Dendritic cell treated with granulocyte-macrophage colony-stimulating factor and Interleukin-4, amounts not matched to agents 40 ng/mL and 50 ng/mL, for 4 days (primary cell): ENCODE data around the gene DCDC2.
"Not testable (repeated sequence)": the region's sequence is repeated elsewhere in the genome, so short reads cannot be mapped to it uniquely, and the experiment has no call there.

Source experiments
- H3K27ac Mint-ChIP-seq: one replicate; pipeline ENCODE4 v1.8.0; 2022; ENCODE audit warnings: mild to moderate bottlenecking, mixed read lengths
- H3K27me3 Mint-ChIP-seq: one replicate; pipeline ENCODE4 v1.8.0; 2022; ENCODE audit warnings: mild to moderate bottlenecking, mixed read lengths
- H3K36me3 Mint-ChIP-seq: one replicate; pipeline ENCODE4 v1.8.0; 2022; ENCODE audit warnings: low read depth, mixed read lengths
- H3K4me1 Mint-ChIP-seq: one replicate; pipeline ENCODE4 v1.8.0; 2022; ENCODE audit warnings: low read depth, mixed read lengths
- H3K4me3 Mint-ChIP-seq: one replicate; pipeline ENCODE4 v1.8.0; 2022; ENCODE audit warnings: mild to moderate bottlenecking, moderate library complexity, mixed read lengths
- H3K9me3 Mint-ChIP-seq: one replicate; pipeline ENCODE4 v1.8.0; 2022; ENCODE audit warnings: mixed read lengths
- intact Hi-C: fragments of 100-400 bp; cut with micrococcal nuclease; formaldehyde crosslinking; loops from one replicate; pipeline ENCODE4 v1.15.0; 2022

The DCDC2 gene

GRCh38 chr6:24226541-24226940, 131.3 kb downstream of the DCDC2 start:
- intact Hi-C loops = no loop called here
- Mint-ChIP-seq H3K27me3 (no peaks in the 10 kb centered on the region), H3K36me3 (no peaks in the 10 kb centered on the region), H3K27ac (no peak overlapping the region), H3K4me1 (peaks cover 24% of the 10 kb centered on the region), H3K9me3 (no peaks in the 10 kb centered on the region), H3K4me3 (no peak overlapping the region)

DNA sequence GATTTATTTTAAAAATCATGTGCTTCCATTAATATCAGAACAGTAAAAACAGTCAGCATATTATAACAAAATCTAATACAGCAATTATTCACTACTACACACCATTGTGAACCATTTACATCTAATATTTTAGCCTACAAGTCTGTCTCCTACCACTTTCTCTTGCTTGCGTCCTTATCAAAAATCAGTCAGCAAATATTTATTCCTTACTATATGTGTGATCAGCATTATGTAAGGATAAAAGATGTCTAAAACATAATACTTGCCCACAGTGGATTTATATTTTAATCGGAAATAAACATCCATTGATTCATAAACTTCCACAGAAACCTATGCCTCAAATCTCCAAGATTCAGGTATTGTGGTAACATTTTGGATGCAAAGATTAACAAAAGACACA, 132.0 kb downstream of the DCDC2 start:
- H3K9me3 Mint-ChIP-seq = peaks cover 2% of the 10 kb centered on the region

GRCh38 chr6:24223115-24223919, 134.5 kb downstream of the DCDC2 start:
- intact Hi-C loops = no loop called here
- peaks cover 9% of the 10 kb centered on the region for H3K9me3 Mint-ChIP-seq
- no peak overlapping the region for H3K4me3 Mint-ChIP-seq
- H3K36me3 Mint-ChIP-seq = no peaks in the 10 kb centered on the region
- H3K27me3 Mint-ChIP-seq = peaks cover 3% of the 10 kb centered on the region
- peaks cover 6% of the 10 kb centered on the region for H3K4me1 Mint-ChIP-seq
- no peak overlapping the region for H3K27ac Mint-ChIP-seq

More for the DNA sequence above, 132.0 kb downstream of the DCDC2 start:
- H3K4me1 Mint-ChIP-seq = peaks cover 24% of the 10 kb centered on the region
- no peak overlapping the region for H3K27ac Mint-ChIP-seq
- intact Hi-C loops = no loop called here
- H3K4me3 Mint-ChIP-seq = no peak overlapping the region
- no peaks in the 10 kb centered on the region for H3K36me3 Mint-ChIP-seq
- no peaks in the 10 kb centered on the region for H3K27me3 Mint-ChIP-seq

DNA sequence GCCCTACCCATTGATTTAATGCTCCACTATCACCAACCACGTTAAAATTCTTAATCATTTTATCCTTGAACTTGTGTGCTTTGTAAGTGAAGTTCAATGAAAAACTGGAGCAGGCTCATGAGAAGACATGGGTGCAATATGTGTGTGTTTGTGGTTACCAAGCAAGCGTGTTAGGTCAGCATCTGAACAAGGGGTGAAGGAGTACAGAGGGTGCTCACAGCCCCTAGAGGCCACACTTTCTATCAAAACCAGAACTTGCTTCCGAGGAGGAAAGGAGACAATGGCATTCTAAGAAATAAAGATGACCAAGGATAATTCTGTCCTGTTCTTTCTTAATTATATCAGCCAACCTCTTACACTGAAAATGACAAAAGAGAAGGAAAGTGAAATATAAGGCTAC, 138.2 kb downstream of the DCDC2 start:
- Mint-ChIP-seq H3K4me1 (no peaks in the 10 kb centered on the region), H3K27ac (no peak overlapping the region), H3K4me3 (no peak overlapping the region), H3K9me3 (peaks cover 9% of the 10 kb centered on the region), H3K27me3 (peaks cover 3% of the 10 kb centered on the region), H3K36me3 (no peaks in the 10 kb centered on the region)
- intact Hi-C loops = no loop called here

GRCh38 chr6:24214984-24215383, 142.9 kb downstream of the DCDC2 start:
- H3K4me3 Mint-ChIP-seq = no peak overlapping the region

DNA sequence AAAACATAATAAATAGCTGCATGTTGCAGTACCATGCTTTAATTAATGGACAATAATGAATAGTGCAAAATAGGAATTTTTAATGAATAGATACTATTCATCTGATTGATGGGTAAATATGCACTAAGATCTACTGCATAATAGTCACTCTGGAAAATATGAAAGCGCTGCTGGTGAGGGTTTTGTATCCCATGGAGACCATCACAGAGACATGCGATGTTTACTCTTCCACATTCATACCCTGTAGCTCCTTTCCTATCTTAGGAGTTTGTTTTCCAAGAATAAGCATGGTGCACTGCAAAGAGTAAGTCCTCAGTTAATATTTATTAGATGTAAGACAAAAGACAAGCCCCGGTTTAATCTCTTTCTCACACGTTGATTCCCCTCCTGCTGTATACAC, 150.4 kb downstream of the DCDC2 start:
- Mint-ChIP-seq H3K27ac (no peak overlapping the region), H3K9me3 (no peaks in the 10 kb centered on the region), H3K27me3 (no peaks in the 10 kb centered on the region)

More at GRCh38 chr6:24214984-24215383, 142.9 kb downstream of the DCDC2 start:
- Mint-ChIP-seq H3K4me1 (no peaks in the 10 kb centered on the region), H3K9me3 (no peaks in the 10 kb centered on the region), H3K27me3 (no peaks in the 10 kb centered on the region), H3K27ac (no peak overlapping the region), H3K36me3 (no peaks in the 10 kb centered on the region)
- intact Hi-C loops = no loop called here

GRCh38 chr6:24205020-24205492, 152.8 kb downstream of the DCDC2 start:
- H3K27ac Mint-ChIP-seq = no peak overlapping the region
- H3K4me1 Mint-ChIP-seq = no peaks in the 10 kb centered on the region
- H3K36me3 Mint-ChIP-seq = no peaks in the 10 kb centered on the region
- H3K4me3 Mint-ChIP-seq = no peak overlapping the region
- intact Hi-C loops = no loop called here
- peaks cover 4% of the 10 kb centered on the region for H3K27me3 Mint-ChIP-seq
- no peaks in the 10 kb centered on the region for H3K9me3 Mint-ChIP-seq

More for the DNA sequence above, 150.4 kb downstream of the DCDC2 start:
- intact Hi-C loops = no loop called here
- no peaks in the 10 kb centered on the region for H3K4me1 Mint-ChIP-seq
- no peaks in the 10 kb centered on the region for H3K36me3 Mint-ChIP-seq
- H3K4me3 Mint-ChIP-seq = no peak overlapping the region

DNA sequence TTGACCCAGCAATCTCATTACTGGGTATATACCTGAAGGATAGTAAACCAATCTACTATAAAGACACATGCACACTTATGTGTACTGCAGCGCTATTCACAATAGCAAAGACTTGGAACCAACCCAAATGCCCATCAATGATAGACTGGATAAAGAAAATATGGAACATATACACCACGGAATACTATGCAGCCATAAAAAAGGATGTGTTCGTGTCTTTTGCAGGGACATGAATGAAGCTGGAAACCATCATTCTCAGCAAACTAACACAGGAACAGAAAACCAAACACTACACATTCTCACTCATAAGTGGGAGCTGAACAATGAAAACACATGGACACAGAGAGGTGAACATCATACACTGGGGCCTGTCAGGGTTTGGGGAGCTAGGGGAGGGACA, 153.7 kb downstream of the DCDC2 start:
- H3K27me3 Mint-ChIP-seq, H3K27ac Mint-ChIP-seq, H3K9me3 Mint-ChIP-seq, H3K4me3 Mint-ChIP-seq, intact Hi-C loops, H3K4me1 Mint-ChIP-seq, H3K36me3 Mint-ChIP-seq: not testable (repeated sequence)

DNA sequence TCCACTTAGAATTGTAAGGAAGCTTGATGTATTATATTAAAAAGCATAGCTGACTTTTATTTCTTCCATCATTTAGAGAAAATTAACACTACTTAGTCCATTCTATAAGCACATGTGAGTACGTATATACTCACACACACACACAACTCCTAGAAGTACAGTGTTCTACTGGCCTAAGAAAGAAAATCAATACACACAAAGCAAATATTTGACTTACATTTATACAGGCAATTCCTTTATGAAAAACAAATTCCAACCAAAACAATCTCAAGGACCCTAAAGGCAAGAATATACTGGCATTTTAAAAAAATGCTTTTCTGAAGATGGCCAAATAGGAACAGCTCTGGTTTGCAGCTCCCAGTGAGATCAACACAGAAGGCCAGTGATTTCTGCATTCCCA, 160.0 kb downstream of the DCDC2 start:
- no peaks in the 10 kb centered on the region for H3K4me1 Mint-ChIP-seq
- H3K4me3 Mint-ChIP-seq = no peak overlapping the region
- peaks cover 6% of the 10 kb centered on the region for H3K27me3 Mint-ChIP-seq
- H3K27ac Mint-ChIP-seq = no peak overlapping the region
- intact Hi-C loops = no loop called here
- no peaks in the 10 kb centered on the region for H3K36me3 Mint-ChIP-seq
- no peaks in the 10 kb centered on the region for H3K9me3 Mint-ChIP-seq

DNA sequence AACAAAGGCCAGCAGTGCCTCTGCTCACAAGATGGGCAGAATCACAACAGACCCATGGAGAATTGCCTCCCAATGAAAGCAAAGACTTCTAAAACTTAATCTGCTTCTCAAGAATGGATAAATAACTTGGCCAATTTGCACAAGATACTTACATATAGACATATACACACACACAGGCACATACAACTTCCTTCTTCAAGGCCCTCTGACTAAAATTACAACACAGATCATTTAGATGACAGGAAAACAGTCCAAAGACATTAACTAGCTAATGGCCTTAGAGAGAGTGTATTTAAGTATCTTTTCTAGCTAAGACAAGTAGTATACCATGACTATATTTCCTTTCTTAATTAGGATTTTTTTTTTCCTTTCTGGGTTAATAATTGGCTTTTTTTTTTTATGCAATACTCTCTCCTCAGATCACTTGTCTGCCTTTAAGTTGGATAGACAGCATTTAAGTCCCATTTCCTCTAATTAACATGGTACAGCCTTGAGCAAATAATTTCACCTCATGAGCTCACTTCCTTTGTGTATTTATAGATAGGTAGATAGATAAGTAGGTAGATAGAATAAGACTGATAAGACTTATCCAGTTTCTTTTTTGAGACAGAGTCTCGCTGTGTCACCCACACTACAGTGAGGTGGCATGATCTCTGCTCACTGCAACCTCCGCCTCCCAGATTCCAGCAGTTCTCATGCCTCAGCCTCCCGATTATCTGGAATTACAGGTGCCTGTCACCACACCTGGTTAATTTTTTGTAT, 161.8 kb downstream of the DCDC2 start:
- H3K4me3 Mint-ChIP-seq = no peak overlapping the region
- H3K36me3 Mint-ChIP-seq = no peaks in the 10 kb centered on the region
- no peaks in the 10 kb centered on the region for H3K9me3 Mint-ChIP-seq
- no peaks in the 10 kb centered on the region for H3K4me1 Mint-ChIP-seq
- no peak overlapping the region for H3K27ac Mint-ChIP-seq
- peaks cover 3% of the 10 kb centered on the region for H3K27me3 Mint-ChIP-seq
- intact Hi-C loops = no loop called here

DNA sequence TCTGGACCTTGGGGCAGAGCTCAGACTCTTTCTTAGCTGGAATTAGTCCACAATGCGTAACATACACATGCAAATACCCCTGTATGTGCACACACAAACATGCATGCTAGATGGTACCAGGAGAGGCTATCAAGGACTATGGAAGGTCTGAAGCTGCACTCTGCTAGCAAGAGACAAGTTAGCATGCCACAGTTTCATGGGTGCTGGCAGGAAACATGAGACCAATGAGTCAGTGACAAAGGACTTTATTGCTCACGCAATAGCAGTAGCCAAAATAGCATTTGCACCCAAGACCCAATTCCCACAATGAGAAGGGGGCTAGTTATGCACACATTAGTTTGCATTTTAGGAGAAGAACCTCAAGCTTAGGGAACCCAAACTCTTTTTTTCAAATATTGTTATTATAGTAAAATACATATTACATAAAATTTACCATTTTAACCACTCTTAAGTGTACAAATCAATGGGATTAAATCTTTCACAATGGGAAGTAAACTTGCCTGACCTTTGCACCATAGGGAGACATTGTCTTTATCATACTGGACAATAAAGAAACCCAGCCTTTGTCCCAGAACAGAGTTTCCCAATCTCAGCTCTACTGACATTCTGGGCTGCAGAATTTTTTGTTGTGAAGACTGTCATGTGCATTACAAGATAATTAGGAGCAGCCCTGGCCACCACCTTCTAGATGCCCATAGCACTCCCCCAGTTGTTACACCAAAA, 162.7 kb downstream of the DCDC2 start:
- Mint-ChIP-seq H3K4me1 (no peaks in the 10 kb centered on the region), H3K36me3 (no peaks in the 10 kb centered on the region), H3K9me3 (no peaks in the 10 kb centered on the region), H3K4me3 (no peak overlapping the region), H3K27ac (no peak overlapping the region), H3K27me3 (peaks cover 2% of the 10 kb centered on the region)
- intact Hi-C loops = no loop called here

GRCh38 chr6:24193364-24193763, 164.5 kb downstream of the DCDC2 start:
- H3K9me3 Mint-ChIP-seq = no peaks in the 10 kb centered on the region
- no peak overlapping the region for H3K4me3 Mint-ChIP-seq
- no peaks in the 10 kb centered on the region for H3K36me3 Mint-ChIP-seq
- intact Hi-C loops = no loop called here
- no peak overlapping the region for H3K27ac Mint-ChIP-seq
- H3K4me1 Mint-ChIP-seq = no peaks in the 10 kb centered on the region
- no peaks in the 10 kb centered on the region for H3K27me3 Mint-ChIP-seq

DNA sequence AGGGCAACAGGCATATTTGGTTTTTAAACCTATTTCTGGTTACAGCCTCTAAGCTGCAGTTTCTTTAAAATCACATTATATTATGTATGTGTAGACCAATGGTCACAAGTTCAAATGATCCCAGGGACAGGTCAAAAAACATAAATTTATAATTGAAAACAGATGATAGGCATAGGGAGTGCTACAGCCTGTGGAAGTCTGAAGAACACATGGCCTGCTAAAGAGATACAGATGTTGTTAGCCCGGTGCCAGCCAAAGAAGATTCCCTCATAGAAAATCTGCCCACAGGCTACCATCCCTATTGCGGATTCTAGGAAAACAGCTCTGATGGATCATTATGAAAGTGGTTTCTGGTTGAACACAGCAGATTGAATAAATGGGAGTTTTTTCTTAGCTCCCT, 166.5 kb downstream of the DCDC2 start:
- no peak overlapping the region for H3K4me3 Mint-ChIP-seq
- no peaks in the 10 kb centered on the region for H3K4me1 Mint-ChIP-seq
- no peak overlapping the region for H3K27ac Mint-ChIP-seq
- H3K9me3 Mint-ChIP-seq = no peaks in the 10 kb centered on the region
- H3K36me3 Mint-ChIP-seq = no peaks in the 10 kb centered on the region
- no peaks in the 10 kb centered on the region for H3K27me3 Mint-ChIP-seq
- intact Hi-C loops = no loop called here

GRCh38 chr6:24188578-24189080, 169.2 kb downstream of the DCDC2 start:
- Mint-ChIP-seq H3K4me1 (no peaks in the 10 kb centered on the region), H3K27me3 (no peaks in the 10 kb centered on the region), H3K27ac (no peak overlapping the region), H3K4me3 (no peak overlapping the region), H3K36me3 (no peaks in the 10 kb centered on the region), H3K9me3 (peaks cover 4% of the 10 kb centered on the region)
- intact Hi-C loops = no loop called here
